ENCODE measurements around the gene PODXL2. TPM values are rescaled to one million over a fixed set of nuclear protein-coding genes. Genes with fewer than 3 reads are reported as not detected.

The PODXL2 gene
- 28.9 TPM in 2 replicates for total RNA-seq

- H3K4me3 ChIP-seq (ENCODE audit: low read depth, low read length), result peak within 1 kb of the TSS; percentile 51
- no peak for TF ChIP-seq CTCF (conservative IDR thresholded peaks at IDR 0.05; ENCODE audit: low read depth, low read length)
- DNase-seq (ENCODE audit: low read depth), result no peak
Measured at GRCh38 chr3:127628788-127629466, at the start of gene PODXL2. Gene PODXL2, plus strand, starts transcription at chr3:127629185. Its CDS starts 35 bp downstream, at chr3:127629220.

- TF ChIP-seq CTCF (conservative IDR thresholded peaks at IDR 0.05; ENCODE audit: low read depth, low read length), result no peak
- H3K4me3 ChIP-seq (ENCODE audit: low read depth, low read length), result no peak overlapping the region
- DNase-seq (ENCODE audit: low read depth), result no peak
Measured at GRCh38 chr3:127580327-127581060, 48.5 kb upstream of the PODXL2 start.

- TF ChIP-seq CTCF (conservative IDR thresholded peaks at IDR 0.05; ENCODE audit: low read depth, low read length), result no peak
- DNase-seq (ENCODE audit: low read depth), result no peak
- no peak overlapping the region for H3K4me3 ChIP-seq (ENCODE audit: low read depth, low read length)
Measured at GRCh38 chr3:127584734-127585133, 44.3 kb upstream of the PODXL2 start.

GRCh38 chr3:127585163-127585812, 43.7 kb upstream of the PODXL2 start:
- no peak for DNase-seq (ENCODE audit: low read depth)
- no peak for TF ChIP-seq CTCF (conservative IDR thresholded peaks at IDR 0.05; ENCODE audit: low read depth, low read length)
- H3K4me3 ChIP-seq (ENCODE audit: low read depth, low read length), result no peak overlapping the region

GRCh38 chr3:127585813-127586413, 43.1 kb upstream of the PODXL2 start:
- no peak for DNase-seq (ENCODE audit: low read depth)
- TF ChIP-seq CTCF (conservative IDR thresholded peaks at IDR 0.05; ENCODE audit: low read depth, low read length), result no peak
- no peak overlapping the region for H3K4me3 ChIP-seq (ENCODE audit: low read depth, low read length)

- DNase-seq (ENCODE audit: low read depth), result no peak
- H3K4me3 ChIP-seq (ENCODE audit: low read depth, low read length), result no peak overlapping the region
- no peak for TF ChIP-seq CTCF (conservative IDR thresholded peaks at IDR 0.05; ENCODE audit: low read depth, low read length)
Measured at GRCh38 chr3:127587876-127588275, 41.1 kb upstream of the PODXL2 start.
